GM18867 (cell line): Measurements from ENCODE around the gene PCDH15.
"Not testable (repeated sequence)": the region's sequence is repeated elsewhere in the genome, so short reads cannot be mapped to it uniquely, and the experiment has no call there.

Experiments
- ATAC-seq: cut with Tn5 transposase; IDR thresholded peaks from one replicate; pipeline ENCODE4 v1.9.1; 2021; ENCODE audit warnings: mild to moderate bottlenecking, moderate library complexity; ENCODE audit not compliant: unreplicated experiment

PCDH15 gene

DNA sequence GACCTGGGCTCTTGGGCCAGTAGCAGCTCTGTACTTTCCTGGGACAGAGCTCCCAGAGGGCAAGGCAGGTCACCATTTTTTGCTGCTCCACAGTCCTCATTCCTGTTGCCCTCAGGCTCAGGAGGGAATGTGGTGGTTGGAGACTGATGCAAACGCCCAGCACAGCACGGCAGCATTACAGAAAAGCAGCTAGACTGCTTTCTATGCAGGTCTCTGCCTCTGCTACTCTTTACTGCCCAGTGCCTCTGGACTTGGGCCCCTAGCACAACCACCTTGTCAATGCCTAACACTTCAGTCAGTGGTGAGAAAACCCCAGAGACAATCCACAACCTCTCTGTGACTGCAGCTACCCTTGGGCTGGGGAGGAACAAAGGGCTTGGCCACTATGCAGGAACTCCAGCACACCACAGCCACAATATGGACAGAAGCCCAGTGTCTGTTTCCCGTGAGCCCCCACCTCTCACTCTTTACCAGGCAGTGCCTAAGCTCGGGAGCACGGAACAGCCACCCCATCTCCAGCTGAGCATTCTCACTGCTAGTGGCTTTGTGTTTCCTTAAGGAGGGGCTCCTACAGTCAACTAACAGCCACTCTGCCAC is 790.6 kb downstream of the PCDH15 start:
- ATAC-seq: no peak

DNA sequence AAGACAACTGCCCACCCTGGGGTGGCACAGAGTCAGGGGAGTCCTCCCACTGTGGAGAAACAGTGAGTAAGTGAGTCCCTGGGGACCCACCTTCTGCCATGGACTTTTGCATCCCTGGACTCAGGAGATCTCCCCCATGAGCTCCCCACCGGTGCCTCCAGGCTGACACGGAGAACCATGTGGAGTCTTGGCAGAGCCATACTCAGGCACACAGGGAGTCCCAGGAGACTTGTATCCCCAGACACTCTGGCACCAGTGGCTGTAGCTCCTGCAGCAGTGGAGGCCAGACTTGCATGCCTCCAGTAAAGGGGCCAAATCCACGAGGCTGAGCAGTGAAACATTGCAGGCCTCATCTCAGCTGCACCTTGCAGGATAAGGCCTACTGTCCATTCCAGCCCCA is 791.4 kb downstream of the PCDH15 start:
- no peak for ATAC-seq

DNA sequence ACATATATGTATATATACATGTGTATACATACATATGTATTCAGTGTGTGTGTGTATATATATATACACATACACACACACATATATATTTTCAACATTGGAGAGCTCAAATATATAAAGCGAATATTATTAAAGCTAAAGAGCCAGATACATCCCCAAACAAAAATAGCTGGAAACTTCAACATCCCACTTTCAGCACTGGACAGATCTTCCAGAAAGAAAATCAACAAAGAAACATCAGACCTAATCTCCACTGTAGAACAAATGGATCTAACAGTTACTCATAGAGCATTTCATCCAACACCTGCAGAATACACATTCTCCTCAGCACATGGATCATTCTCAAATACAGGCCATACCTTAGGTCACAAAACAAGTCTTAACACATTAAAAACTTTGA is 799.0 kb downstream of the PCDH15 start:
- no peak for ATAC-seq

DNA sequence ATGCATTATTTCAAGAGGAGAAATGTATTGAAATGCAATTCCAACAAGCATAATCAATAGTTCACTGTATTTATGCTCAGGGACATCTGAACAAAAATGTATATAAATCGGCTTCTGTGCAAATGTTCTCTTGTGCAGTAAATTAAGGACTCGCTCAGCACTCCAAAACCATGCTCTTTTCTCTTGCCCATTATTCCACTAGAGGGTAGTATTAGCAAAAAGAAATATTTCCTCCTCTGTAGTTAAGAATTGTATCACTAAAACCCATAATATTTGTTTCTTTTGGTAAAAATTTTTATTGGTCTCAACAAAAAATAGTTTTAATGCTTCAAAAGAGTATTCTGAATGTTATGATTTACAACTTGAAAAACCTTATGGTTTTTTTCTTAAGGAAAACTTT is 803.1 kb downstream of the PCDH15 start:
- ATAC-seq: no peak

DNA sequence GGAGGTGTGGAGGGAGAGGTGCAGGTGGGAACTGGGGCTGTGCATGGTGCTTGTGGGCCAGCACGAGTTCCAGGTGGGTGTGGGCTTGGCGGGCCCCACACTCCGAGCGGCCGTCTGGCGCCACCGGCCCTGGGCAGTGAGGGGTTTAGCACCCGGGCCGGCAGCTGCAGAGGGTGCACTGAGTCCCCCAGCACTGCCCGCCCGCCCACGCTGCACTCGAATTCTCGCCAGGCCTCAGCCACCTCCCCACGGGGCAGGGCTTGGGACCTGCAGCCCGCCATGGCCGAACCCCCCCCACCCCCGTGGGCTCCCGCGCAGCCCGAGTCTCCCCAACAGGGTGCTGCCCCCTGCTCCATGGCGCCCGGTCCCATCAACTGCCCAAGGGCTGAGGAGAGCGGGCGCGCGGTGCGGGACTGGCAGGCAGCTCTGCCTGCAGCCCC is 810.2 kb downstream of the PCDH15 start:
- no peak for ATAC-seq

DNA sequence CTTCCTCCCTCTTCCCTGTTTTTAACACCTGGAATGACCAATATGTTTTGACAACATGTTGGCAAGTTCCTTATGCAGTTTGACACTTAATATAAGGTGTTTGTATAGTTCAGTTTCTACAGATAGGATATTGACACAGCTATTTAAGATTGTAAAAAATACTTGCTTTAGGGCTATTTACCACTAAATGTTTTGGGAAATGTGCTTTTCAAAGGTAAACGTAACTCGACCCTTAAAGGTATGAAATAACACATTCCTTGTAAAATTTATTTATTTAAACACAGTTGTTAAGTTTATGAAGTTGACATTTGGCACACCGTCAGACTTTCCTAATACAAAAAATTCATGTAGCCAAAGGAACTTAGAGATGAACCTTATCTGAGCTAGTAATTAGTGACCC is 817.6 kb downstream of the PCDH15 start:
- no peak for ATAC-seq

DNA sequence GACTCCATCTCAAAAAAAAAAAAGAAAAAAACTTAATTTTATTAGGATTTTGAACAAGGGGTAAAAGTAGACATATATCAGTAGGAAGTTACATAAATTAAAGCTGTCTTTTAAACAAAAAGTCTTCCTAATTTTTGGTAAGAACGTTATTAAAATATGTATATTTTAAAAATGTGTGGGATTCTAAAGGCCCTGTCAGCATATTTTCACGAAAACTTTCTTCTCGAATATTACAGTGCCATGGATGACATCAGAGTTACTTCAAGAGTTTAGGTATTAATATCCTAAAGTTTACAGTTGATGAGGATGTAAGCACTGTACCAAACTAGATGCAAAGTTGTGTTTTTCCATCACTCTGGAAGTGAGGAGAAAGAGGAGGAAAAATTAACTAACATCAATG is 820.8 kb downstream of the PCDH15 start:
- no peak for ATAC-seq

DNA sequence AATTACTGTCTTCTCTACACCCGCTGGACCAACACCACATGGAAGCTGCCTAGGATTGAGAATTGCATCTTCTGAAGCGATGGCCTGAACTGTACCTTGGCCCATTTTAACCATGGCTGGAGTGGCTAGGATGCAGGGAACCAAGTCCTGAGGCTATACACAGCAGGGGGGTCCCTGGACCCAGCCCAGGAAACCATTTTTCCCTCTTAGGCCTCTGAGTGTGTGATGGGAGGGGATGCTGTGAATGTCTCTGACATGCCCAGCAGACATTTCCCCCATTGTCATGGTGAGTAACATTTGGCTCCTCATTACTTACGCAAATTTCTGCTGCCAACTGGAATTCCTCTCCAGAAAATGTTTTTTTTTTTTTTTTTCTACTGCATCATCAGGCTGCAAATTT is 822.7 kb downstream of the PCDH15 start:
- ATAC-seq: no peak

DNA sequence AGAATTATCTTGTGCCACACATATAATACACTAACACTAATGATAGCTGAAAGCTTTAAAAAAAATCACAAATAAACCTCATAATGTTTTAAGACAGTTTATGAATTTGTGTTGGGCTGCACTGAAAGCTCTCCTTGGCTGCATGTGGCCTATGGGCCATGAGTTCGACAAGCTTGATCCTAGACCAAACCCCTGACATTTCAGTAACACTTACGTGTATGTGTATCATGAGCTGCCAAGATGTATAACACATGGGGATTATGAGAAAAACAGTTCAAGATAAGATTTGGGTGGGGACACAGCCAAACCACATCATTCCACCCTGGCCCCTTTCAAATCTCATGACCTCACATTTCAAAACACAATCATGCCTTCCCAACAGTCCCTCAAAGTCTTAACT is 823.8 kb downstream of the PCDH15 start:
- no peak for ATAC-seq

DNA sequence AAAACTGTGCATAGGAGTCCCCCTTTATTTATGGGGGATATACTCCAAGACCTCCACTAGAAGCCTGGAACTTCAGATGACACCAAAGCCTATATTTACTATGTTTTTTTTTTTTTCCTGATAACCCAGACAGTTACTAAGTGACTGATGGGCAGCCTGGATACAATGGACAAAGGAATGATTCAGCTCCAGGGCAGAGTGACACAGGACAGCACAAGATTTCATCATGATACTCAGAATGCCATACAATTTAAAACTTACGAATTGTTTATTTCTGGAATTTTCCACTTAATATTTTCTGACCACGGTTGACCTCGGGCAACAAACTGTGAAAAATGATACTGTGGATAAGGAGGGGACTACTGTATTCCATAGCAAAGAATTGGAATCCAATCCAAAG is 843.6 kb downstream of the PCDH15 start:
- no peak for ATAC-seq

DNA sequence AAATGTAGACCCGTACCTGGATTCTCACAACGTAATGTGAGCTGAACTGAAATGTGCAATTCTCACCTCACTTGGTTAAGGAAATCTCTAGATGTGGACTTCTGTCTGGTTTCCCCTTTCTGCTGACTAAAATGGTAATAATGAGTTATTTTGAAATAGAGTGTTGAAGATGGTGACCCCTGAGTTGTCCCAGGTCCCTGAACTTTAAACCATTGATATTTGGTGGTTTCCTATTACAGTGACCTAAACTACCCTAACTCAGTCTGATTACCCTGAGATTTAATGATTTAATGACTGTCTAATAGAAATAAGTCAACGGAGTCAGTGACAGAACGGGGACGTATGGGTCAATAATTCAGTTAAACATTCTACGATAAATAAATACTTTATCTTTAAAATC is 845.9 kb downstream of the PCDH15 start:
- ATAC-seq: no peak

DNA sequence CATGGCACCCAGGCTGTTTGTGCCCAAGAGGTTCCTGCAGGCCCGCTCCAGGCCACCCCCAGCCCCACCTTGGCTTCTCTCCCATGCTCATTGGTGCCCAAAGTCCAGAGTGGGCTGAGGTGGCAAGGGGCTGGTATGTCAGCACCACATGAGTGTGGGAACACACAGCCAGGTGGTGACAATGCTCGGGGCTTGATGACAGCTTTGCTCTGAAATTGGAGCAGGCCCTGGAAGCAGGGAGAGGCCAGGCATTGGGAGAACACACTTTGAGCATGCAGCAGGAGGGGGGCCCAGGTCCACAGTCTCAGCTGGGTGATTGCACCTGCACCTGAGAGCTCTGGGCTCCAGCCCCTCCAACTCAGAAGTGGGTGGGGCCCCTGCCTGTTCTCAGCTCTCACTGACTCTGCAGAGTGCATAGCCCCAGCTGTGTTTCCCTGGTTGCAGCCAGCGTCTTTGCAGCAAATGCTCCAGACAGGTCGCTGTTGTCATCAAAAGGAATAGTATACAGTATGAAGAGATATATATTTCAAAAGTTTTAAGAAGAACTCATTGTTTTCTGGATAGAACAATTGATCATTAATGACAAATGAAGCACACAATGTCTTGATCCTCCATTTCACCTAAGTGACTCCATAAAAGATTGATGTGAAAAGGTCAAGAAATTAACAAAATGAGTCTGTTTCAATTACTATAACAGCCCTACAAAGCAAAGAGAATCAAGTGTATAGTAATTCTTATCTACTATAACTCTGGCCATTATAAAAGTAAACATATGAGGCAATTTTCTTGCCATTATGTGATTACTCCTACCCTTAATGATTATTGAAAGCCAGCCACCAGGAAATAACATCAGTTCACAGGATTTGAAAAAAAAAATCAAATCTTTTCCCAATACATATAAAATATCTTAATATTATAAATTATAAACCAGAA is 848.1 kb downstream of the PCDH15 start:
- no peak for ATAC-seq

DNA sequence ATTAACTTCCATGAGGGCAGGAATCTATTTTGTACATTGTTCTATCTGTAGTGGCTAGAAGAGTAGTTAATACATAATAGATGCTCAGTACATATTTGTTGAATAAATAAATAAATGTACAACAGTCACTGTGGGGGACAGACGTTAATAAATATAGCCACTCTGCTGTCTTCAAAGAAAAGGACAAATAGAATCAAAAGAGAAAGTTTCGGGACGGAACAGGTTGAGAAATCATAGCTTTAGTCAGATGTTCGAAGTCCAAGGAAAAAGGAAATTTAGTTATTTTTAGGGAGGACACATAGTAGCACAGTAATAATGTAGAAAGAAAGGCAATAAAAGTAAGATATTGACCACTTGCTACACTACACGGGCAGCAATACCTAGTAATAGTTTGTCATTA is 861.4 kb downstream of the PCDH15 start:
- no peak for ATAC-seq

DNA sequence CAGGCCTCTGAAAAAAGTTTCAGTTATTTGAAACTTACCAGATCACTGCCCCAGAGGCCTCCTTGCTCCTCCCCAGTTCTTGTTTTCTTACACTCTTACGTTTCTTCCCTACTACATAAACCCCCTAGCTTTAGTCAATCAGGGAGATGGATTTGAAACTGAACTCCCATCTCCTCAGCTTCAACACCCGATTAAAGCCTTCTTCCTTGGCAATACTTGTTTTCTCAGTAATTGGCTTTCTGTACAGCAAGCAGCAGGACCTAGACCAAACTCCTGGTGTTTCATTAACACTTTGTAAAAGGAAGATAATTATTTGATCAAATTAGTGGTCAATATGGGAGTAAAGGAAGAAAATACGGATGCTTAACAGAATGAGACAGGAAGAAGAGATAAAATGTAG is 870.4 kb downstream of the PCDH15 start:
- no peak for ATAC-seq

DNA sequence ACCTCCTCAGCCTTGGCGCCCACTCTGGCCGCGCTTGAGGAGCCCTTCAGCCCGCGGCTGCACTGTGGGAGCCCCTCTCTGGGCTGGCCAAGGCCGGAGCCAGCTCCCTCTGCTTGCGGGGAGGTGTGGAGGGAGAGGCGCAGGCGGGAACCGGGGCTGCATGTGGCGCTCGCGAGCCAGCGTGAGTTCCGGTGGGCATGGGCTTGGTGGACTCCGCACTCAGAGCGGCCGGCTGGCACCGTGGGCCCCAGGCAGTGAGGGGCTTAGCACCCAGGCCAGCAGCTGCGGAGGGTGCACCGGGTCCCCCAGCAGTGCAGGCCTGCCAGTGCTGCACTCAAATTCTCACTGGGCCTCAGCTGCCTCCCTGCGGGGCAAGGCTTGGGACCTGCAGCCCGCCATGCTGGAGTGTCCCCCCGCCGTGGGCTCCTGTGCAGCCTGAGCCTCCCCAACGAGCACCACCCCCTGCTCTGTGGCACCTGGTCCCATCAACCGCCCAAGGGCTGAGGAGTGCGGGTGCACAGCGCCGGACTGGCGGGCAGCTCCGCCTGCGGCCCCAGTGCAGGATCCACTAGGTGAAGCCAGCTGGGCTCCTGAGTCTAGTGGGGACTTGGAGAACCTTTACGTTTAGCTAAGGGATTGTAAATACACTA is 876.9 kb downstream of the PCDH15 start:
- not testable (repeated sequence) for ATAC-seq

DNA sequence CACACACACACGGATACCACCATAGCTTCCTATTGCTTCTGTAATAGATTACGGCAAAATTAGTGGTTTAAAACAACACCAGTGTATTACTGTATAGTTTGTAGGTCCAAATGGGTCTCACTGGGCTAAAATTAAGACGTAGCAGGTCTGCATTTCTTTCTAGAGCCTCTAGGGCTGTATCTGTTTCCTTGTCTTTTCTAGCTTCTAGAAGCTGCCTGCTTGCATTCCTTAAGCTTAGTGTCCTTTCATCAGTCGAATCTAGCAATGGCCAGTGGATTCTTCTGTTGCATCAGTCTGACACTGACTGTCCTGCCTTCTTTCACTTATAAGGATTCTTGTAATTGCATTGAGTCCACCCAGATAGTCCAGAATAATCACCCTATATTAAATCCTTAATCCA is 882.3 kb downstream of the PCDH15 start:
- ATAC-seq: no peak

DNA sequence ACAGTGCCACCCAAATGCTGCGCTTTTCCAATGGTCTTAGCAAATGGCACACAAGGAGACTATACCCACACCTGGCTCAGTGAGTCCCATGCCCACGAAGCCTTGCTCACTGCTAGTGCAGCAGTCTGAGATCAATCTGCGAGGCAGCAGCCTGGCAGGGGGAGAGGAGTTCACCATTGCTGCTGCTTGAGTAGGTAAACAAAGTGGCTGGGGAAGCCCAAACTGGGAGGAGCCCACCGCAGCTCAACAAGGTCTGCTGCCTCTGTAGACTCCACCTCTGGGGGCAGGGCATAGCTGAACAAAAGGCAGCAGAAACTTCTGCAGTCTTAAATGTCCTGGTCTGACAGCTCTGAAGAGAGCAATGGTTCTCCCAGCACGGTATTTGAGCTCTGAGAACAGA is 891.2 kb downstream of the PCDH15 start:
- no peak for ATAC-seq

DNA sequence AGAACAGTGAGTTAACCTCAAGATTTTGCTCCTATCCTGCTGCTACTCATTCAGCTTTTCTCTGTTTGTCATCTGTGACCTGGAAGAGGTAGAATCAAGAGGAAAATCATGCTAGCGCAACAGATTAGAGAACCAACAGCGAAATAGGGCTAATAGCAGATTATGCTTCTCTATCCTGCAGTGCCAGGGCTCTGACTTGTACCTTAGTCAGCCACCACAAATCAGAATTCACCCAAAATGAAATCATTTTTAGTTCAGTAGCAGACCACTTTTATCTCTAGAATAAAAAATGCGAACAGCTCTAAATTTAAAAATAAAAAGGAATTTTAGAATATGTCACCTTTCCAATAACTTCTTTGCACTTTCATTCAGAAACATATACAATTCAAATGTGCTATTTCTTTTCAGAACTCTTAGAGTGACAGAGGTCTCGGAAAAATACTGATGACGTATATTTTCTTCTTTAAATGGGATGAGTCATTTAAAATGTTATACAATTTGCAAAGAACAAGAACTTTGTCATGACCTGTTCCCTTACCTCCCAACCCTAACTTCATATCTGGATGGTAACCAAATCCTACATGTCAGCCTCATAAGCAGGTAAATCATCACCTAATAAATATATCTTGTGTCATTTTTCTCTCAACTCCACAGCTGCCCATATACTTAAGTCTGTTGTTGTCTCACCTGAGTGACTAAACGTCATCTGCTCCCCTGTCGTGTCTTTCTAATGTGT is 896.4 kb downstream of the PCDH15 start:
- ATAC-seq: no peak

DNA sequence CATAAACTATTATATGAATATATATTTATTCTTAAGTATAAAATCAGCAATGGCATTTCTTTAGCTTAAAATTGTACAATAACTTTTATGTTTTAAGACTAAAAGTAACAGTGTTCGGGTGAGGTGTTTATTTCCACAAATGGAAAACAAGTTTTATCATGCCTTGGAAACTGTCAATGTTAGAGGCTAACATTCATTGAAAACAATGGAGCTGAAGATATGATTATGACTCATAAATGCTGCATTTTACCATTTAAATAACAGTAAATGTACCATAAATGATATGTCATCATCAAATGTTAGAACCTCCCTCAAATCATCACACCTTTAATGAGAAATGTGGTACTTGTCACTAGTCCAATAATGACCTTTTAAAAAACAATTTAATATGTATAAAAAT is 897.3 kb downstream of the PCDH15 start:
- ATAC-seq: no peak

DNA sequence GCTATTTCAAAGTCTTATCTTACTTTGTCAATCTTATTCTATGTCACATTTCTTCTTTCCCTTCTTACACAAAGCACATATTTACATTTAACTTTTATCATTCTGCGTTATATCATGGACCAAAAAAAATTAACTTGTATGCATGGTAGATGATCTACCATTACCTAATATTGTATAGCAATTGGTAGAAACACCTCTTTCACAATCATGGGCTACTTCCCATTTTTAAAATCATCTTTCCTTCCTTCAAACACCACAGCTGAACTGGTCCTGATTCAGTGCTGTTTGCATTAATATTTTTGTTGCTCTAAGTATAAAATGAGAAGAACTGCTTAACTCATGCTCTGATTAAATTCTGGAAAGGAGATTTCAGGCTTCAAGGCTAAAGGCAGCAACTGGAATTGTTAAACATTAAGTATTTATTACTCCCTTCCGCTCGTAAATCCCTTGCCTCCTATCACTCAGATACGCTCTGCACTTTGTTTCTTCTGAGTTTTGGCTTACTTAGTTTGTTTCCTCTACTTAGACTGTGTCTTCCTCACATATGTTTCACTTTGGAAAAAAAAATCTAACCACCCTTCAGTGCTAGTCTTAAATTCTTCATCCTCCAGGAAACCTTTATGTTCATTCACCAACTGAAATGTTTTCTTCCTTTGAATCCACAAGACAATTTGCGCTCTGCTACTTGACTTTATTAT is 901.4 kb downstream of the PCDH15 start:
- no peak for ATAC-seq

DNA sequence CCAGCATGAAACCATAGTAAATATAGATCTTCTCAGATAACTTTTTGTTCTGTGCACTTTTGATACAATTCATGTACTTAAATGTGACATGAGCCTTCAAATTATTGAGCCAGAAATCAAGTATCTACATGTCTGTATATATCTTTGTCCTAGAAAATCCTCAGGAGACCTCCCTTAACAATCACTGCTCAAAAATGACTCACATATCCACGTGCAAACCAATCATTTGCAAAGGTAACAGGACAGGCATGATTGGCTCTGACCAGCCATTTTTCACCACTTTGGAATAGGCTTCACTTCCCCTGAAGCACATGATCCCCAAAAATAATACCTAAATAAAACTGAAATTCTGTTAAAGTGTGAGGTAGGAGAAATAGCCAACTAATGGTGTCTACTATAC is 902.5 kb downstream of the PCDH15 start:
- ATAC-seq: no peak
